Stimulated activated CD4-positive, alpha-beta T cell treated with anti-CD3 and anti-CD28 coated beads, Interleukin-4, amount 100 ng/mL, for 1 hour (primary cell): ENCODE results near the gene RTF2.
A peak's percentile ranks its signal among the peaks of the same experiment; 100 is the strongest.
"Not testable (repeated sequence)": the region's sequence is repeated elsewhere in the genome, so short reads cannot be mapped to it uniquely, and the experiment has no call there.

Experiments used
- DNase-seq: peaks from one replicate; pipeline ENCODE4 v3.0.0-alpha.2; 2020

The RTF2 gene

GRCh38 chr20:56503916-56504315, 35.5 kb downstream of the RTF2 start:
- DNase-seq, result no peak

GRCh38 chr20:56504373-56505005, 36.1 kb downstream of the RTF2 start:
- peak; percentile 18 for DNase-seq

- no peak for DNase-seq
Measured at GRCh38 chr20:56506103-56506502, 37.7 kb downstream of the RTF2 start.

GRCh38 chr20:56511926-56512325, 43.5 kb downstream of the RTF2 start:
- DNase-seq, result no peak

- DNase-seq, result no peak
Measured at GRCh38 chr20:56513161-56514150, 45.0 kb downstream of the RTF2 start.

- no peak for DNase-seq
Measured at GRCh38 chr20:56516631-56517030, 48.2 kb downstream of the RTF2 start.

GRCh38 chr20:56517211-56517610, 48.8 kb downstream of the RTF2 start:
- no peak for DNase-seq

- DNase-seq, result no peak
Measured at GRCh38 chr20:56517641-56518040, 49.2 kb downstream of the RTF2 start.

- no peak for DNase-seq
Measured at GRCh38 chr20:56518126-56518525, 49.7 kb downstream of the RTF2 start.

GRCh38 chr20:56518721-56519398, 50.4 kb downstream of the RTF2 start:
- no peak for DNase-seq

- DNase-seq, result no peak
Measured at GRCh38 chr20:56519551-56519950, 51.1 kb downstream of the RTF2 start.

- DNase-seq, result no peak
Measured at GRCh38 chr20:56520180-56520579, 51.8 kb downstream of the RTF2 start.

- not testable (repeated sequence) for DNase-seq
Measured at GRCh38 chr20:56520746-56521354, 52.4 kb downstream of the RTF2 start.

- DNase-seq, result no peak
Measured at GRCh38 chr20:56522311-56522710, 53.9 kb downstream of the RTF2 start.

- DNase-seq, result not testable (repeated sequence)
Measured at GRCh38 chr20:56524444-56524843, 56.0 kb downstream of the RTF2 start, which contains the start of gene FAM209A. Gene FAM209A, plus strand, starts transcription at chr20:56524744. Its CDS starts 65 bp downstream, at chr20:56524809.

- DNase-seq, result no peak
Measured at GRCh38 chr20:56527521-56527920, 59.1 kb downstream of the RTF2 start.

GRCh38 chr20:56532946-56533345, 64.5 kb downstream of the RTF2 start, which contains the start of gene FAM209B:
Gene FAM209B, plus strand, starts transcription at chr20:56533246. Its CDS starts 96 bp downstream, at chr20:56533342.
- DNase-seq, result not testable (repeated sequence)

- DNase-seq, result no peak
Measured at GRCh38 chr20:56537997-56538396, 69.6 kb downstream of the RTF2 start.

- no peak for DNase-seq
Measured at GRCh38 chr20:56540415-56540814, 72.0 kb downstream of the RTF2 start.

GRCh38 chr20:56542489-56543030, 74.1 kb downstream of the RTF2 start:
- no peak for DNase-seq

- DNase-seq, result no peak
Measured at GRCh38 chr20:56551571-56551970, 83.1 kb downstream of the RTF2 start.

GRCh38 chr20:56552911-56553629, 84.6 kb downstream of the RTF2 start:
- DNase-seq, result no peak
